ENCODE results near the gene CACUL1. TPM values are rescaled to one million over a fixed set of nuclear protein-coding genes. Genes with fewer than 3 reads are reported as not detected.
"Not testable (repeated sequence)": the region's sequence is repeated elsewhere in the genome, so short reads cannot be mapped to it uniquely, and the experiment has no call there.

The CACUL1 gene
- total and polyA plus RNA-seq, 9 donors, result 13.6 to 31.1 (median 19.4) TPM

DNA sequence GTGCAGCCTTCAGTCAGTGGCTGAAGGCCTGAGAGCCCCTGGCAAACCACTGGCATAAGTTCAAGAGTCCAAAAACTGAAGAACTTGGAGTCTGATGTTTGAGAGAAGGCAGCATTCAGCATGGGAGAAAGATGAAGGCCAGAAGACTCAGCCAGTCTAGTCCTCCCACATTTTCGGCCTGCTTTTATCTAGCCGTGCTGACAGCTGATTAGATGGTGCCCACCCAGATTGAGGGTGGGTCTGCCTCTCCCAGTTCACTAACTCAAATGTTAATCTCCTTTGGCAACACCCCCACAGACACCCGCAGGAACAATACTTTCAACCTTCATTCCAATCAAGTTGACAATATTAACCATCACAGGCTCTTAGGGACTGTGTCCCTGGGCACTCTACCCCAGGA, 83.5 kb downstream of the CACUL1 start:
- not testable (repeated sequence) for H3K27ac ChIP-seq (ENCODE audit: low read length); H3K27me3 ChIP-seq (ENCODE audit: control insufficient read depth, insufficient read depth, low read length); DNase-seq; H3K4me3 ChIP-seq (ENCODE audit: low read length); H3K36me3 ChIP-seq (ENCODE audit: control insufficient read depth, insufficient read depth, low read length); H3K9me3 ChIP-seq (replicated peaks; ENCODE audit: control insufficient read depth, low read depth, low read length)
- H3K4me1 ChIP-seq (ENCODE audit: control insufficient read depth, insufficient read depth, low read length), result peaks cover 19% of the 10 kb centered on the region
- 70% methylated on average over 3 of the region's 3 CpGs for WGBS (ENCODE audit: insufficient coverage)

DNA sequence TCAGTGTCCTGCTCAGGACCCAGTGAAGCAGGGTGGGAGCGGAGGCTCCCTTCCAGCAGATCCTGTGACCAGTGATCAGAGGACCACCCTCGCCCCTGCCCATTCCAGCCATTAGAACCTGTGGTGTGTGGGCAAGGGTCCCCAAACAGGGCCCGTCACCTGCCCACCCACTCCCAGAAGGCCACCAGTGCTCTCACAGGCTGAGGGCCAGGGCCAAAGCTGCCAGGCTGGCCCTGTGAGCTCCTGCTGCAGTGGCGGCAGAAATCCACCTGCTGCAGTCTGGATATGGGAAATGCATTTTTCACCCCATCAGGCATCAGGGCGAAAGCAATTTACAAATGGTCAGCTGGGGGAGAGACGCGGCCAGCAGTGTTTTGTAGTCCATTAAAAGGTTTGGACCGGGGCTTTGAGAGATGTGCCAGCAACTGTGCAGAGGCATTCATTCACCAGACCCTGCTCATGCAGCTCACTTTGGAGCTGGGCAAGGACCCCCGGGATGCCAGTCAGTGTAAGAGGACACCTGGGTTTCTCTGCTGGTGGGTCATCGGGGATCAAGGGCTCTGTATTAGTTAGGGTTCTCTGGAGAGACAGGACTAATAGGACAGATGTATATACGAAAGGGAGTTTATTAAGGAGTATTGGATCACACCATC, 84.2 kb downstream of the CACUL1 start:
- Histone ChIP-seq H3K36me3 (ENCODE audit: control insufficient read depth, insufficient read depth, low read length) (peaks cover 7% of the 10 kb centered on the region), H3K4me3 (ENCODE audit: low read length) (no peak overlapping the region), H3K27me3 (ENCODE audit: control insufficient read depth, insufficient read depth, low read length) (peaks cover 2% of the 10 kb centered on the region), H3K4me1 (ENCODE audit: control insufficient read depth, insufficient read depth, low read length) (peaks cover 19% of the 10 kb centered on the region), H3K27ac (ENCODE audit: low read length) (no peak overlapping the region), H3K9me3 (replicated peaks; ENCODE audit: control insufficient read depth, low read depth, low read length) (no peaks in the 10 kb centered on the region)
- DNase-seq, result no peak
- 66% methylated on average over 7 of the region's 11 CpGs for WGBS (ENCODE audit: insufficient coverage)

DNA sequence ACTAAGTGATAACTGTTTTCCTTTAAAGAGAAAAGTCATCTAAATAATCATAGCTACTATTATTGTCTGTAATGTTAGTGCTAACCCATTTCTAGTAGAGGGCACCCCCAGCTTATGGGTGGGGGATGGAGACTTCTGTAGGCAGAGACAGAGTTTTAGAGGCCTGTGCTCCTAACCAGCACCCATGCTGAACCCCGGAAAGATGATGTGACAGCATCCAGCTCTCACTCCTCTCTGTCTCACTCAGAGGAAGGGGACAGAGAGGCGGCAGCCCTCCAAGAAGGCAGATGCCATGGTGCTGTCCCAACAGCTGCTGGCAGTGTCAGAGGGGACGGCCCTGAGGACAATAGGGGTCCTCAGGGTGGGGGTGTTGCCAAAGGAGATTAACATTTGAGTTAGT, 84.9 kb downstream of the CACUL1 start:
- Histone ChIP-seq H3K36me3 (ENCODE audit: control insufficient read depth, insufficient read depth, low read length) (peaks cover 7% of the 10 kb centered on the region), H3K27ac (ENCODE audit: low read length) (no peak overlapping the region), H3K4me3 (ENCODE audit: low read length) (no peak overlapping the region), H3K27me3 (ENCODE audit: control insufficient read depth, insufficient read depth, low read length) (peaks cover 2% of the 10 kb centered on the region), H3K4me1 (ENCODE audit: control insufficient read depth, insufficient read depth, low read length) (peaks cover 19% of the 10 kb centered on the region), H3K9me3 (replicated peaks; ENCODE audit: control insufficient read depth, low read depth, low read length) (no peaks in the 10 kb centered on the region)
- no CpG with 5 or more reads among the region's 3 CpGs for WGBS (ENCODE audit: insufficient coverage)
- no peak for DNase-seq

DNA sequence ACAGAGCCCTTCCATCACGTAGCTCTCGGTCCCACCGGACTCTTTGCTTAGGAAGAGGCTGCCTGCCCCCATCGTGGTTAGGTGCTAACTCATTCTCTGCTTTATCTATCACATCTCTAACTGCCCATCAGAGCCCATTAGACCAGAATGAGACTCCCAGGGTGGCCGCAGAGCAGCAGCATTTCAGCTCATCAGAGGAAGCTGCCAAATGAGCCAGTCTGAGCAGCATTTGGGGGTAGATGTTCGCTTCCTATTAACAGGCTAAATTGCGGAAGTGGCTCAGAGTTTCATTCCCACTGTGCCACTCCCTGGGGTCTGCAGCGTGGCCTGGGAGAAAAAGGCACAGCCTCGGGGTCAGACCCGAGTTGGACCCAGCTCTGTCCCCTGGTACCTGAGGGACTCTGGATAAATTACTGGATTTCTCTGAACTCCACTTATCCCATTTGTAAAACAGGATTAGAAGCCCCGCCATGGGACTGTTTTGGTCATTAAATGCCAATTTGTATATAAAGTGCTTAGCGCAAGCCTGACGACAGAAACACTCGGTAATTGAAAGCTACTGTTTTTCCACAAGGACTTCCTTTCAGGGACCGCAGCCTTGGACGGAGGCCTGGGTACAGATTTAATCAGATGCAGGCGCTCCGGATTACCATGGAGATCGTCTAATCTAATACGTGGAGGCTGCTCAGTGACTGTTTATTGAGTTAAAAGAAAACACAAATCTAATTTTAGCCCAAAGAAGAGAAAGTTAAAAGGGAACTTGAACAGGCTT, 85.6 kb downstream of the CACUL1 start:
- Histone ChIP-seq H3K4me1 (ENCODE audit: control insufficient read depth, insufficient read depth, low read length) (peaks cover 19% of the 10 kb centered on the region), H3K36me3 (ENCODE audit: control insufficient read depth, insufficient read depth, low read length) (peaks cover 4% of the 10 kb centered on the region), H3K9me3 (replicated peaks; ENCODE audit: control insufficient read depth, low read depth, low read length) (no peaks in the 10 kb centered on the region), H3K4me3 (ENCODE audit: low read length) (no peak overlapping the region), H3K27ac (ENCODE audit: low read length) (no peak overlapping the region), H3K27me3 (ENCODE audit: control insufficient read depth, insufficient read depth, low read length) (peaks cover 2% of the 10 kb centered on the region)
- 18% methylated on average over 12 of the region's 20 CpGs for WGBS (ENCODE audit: insufficient coverage)
- peak; percentile 86 for DNase-seq

DNA sequence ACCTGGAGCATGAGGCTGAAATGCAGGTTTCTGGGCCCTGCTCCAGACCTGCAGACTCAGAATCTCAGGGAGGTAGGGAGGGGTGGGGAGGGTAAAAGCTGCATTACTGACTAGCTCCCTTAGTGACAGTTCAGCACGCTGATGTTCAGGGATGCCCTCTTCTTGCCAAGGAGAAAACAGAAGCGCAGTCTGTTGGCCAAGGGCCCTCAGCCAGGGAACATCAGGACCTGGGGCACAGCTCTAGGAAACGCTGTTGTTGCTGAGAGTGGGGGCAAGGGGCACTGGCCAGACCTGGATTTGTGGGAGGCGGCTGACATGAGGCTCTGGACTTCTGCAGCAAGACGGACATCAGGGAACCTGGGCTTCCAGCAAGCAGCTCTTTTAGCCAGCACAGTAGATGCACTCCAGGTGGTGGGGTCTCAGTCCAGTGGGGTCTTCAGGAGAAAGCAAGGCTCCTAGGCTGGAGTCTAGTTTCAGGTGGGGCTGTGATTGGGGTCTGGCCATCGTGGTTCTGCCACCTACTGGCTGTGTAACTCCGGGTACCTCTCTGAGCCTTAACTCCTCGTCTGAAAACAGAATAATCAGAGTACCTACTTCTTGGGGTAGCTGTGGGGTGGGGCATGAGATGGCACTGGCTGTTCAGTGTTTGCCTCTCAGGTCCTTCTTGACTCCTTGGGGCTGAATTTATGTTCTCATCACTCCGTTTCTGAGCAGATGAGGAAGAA, 86.4 kb downstream of the CACUL1 start:
- Histone ChIP-seq H3K9me3 (replicated peaks; ENCODE audit: control insufficient read depth, low read depth, low read length) (no peaks in the 10 kb centered on the region), H3K27me3 (ENCODE audit: control insufficient read depth, insufficient read depth, low read length) (peaks cover 2% of the 10 kb centered on the region), H3K27ac (ENCODE audit: low read length) (no peak overlapping the region), H3K4me3 (ENCODE audit: low read length) (no peak overlapping the region), H3K36me3 (ENCODE audit: control insufficient read depth, insufficient read depth, low read length) (no peaks in the 10 kb centered on the region), H3K4me1 (ENCODE audit: control insufficient read depth, insufficient read depth, low read length) (peaks cover 19% of the 10 kb centered on the region)
- DNase-seq, result no peak
- WGBS (ENCODE audit: insufficient coverage), result 65% methylated on average over 6 of the region's 9 CpGs

DNA sequence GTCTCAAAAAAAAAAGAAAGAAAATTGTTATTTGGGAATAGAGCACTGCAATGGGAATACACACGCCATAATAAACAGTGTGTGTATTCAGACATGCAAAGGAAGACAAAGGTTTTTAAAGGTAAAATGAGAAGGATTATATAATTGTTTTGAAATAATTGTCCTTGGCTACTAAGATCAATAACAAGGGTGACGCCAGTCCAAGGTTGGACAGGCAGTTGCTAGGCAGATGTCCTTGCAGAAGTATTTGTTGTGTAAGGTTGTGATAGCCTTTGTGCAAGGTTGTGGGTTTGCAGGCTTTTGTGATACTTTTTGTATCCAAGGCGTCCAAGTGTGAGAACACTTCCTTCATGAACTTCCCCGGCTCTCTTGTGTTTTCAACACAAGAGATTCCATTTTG, 87.0 kb downstream of the CACUL1 start:
- WGBS (ENCODE audit: insufficient coverage), result 90% methylated on average over 2 of the region's 4 CpGs
- Histone ChIP-seq H3K4me3 (ENCODE audit: low read length) (no peak overlapping the region), H3K27ac (ENCODE audit: low read length) (no peak overlapping the region), H3K9me3 (replicated peaks; ENCODE audit: control insufficient read depth, low read depth, low read length) (no peaks in the 10 kb centered on the region), H3K27me3 (ENCODE audit: control insufficient read depth, insufficient read depth, low read length) (peaks cover 2% of the 10 kb centered on the region), H3K4me1 (ENCODE audit: control insufficient read depth, insufficient read depth, low read length) (peaks cover 19% of the 10 kb centered on the region), H3K36me3 (ENCODE audit: control insufficient read depth, insufficient read depth, low read length) (no peaks in the 10 kb centered on the region)
- no peak for DNase-seq

DNA sequence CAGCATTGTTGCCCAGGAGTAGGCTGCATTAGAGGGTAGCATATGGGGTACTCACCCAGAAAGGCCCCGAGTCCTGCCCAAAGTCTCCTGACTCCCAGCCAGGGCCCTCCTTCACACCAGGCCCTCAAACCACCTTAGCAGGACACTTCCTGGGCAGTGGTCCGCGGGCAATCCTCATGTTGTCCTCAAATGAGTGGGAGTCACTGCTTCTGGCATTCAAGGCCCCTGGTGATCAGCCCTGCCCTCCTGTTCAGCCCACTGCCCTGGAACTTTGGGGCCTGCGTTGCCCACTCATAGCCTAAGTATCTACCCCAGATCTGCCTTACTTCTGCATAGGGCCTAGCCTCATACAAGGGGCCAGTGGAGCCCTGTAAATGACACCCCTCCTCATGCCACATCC, 88.4 kb downstream of the CACUL1 start:
- Histone ChIP-seq H3K27me3 (ENCODE audit: control insufficient read depth, insufficient read depth, low read length) (peaks cover 2% of the 10 kb centered on the region), H3K9me3 (replicated peaks; ENCODE audit: control insufficient read depth, low read depth, low read length) (peaks cover 2% of the 10 kb centered on the region), H3K36me3 (ENCODE audit: control insufficient read depth, insufficient read depth, low read length) (no peaks in the 10 kb centered on the region), H3K27ac (ENCODE audit: low read length) (no peak overlapping the region), H3K4me1 (ENCODE audit: control insufficient read depth, insufficient read depth, low read length) (peaks cover 19% of the 10 kb centered on the region), H3K4me3 (ENCODE audit: low read length) (no peak overlapping the region)
- no peak for DNase-seq
- 91% methylated on average over 4 of the region's 4 CpGs for WGBS (ENCODE audit: insufficient coverage)

DNA sequence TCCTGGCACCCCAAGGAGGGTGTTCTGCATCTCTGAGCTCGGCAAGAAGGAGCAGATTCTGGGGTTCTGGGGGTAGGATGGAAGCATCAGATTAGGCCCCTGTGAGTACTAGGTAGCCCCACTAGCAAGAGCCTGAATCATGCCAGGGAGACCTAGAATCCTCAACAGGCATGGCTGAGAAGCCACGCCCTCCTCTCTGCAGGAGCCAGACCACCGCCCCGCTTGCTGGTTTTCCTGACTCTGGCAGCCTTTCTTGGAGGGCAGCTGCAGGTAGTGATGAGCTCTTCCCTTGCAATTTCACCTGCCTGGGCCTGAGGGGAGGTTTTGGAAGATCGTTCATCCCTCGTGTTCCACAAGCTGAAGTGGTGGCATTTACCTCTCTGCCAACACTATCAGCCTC, 90.4 kb downstream of the CACUL1 start:
- peaks cover 2% of the 10 kb centered on the region for H3K9me3 ChIP-seq (replicated peaks; ENCODE audit: control insufficient read depth, low read depth, low read length)
- no peak for DNase-seq
- H3K27ac ChIP-seq (ENCODE audit: low read length), result no peak overlapping the region
- H3K36me3 ChIP-seq (ENCODE audit: control insufficient read depth, insufficient read depth, low read length), result no peaks in the 10 kb centered on the region
- WGBS (ENCODE audit: insufficient coverage), result 71% methylated on average over 2 of the region's 6 CpGs
- peaks cover 6% of the 10 kb centered on the region for H3K4me1 ChIP-seq (ENCODE audit: control insufficient read depth, insufficient read depth, low read length)
- H3K4me3 ChIP-seq (ENCODE audit: low read length), result no peak overlapping the region
- H3K27me3 ChIP-seq (ENCODE audit: control insufficient read depth, insufficient read depth, low read length), result peaks cover 2% of the 10 kb centered on the region

- Histone ChIP-seq H3K27me3 (ENCODE audit: control insufficient read depth, insufficient read depth, low read length) (peaks cover 4% of the 10 kb centered on the region), H3K36me3 (ENCODE audit: control insufficient read depth, insufficient read depth, low read length) (no peaks in the 10 kb centered on the region), H3K4me1 (ENCODE audit: control insufficient read depth, insufficient read depth, low read length) (no peaks in the 10 kb centered on the region), H3K27ac (ENCODE audit: low read length) (no peak overlapping the region), H3K4me3 (ENCODE audit: low read length) (no peak overlapping the region), H3K9me3 (replicated peaks; ENCODE audit: control insufficient read depth, low read depth, low read length) (peaks cover 4% of the 10 kb centered on the region)
- DNase-seq, result no peak
- 100% methylated on average over 2 of the region's 3 CpGs for WGBS (ENCODE audit: insufficient coverage)
Measured at GRCh38 chr10:118663176-118663575, 91.6 kb downstream of the CACUL1 start.
